Ovary (tissue), 3 donors: ENCODE measurements around the gene EIF3I.

Experiments
- POLR2A ChIP-seq: fragments of 450-650 bp; IDR thresholded peaks from one replicate; pipeline ENCODE4 v1.6.1; 2017; ENCODE audit warnings: antibody characterized with exemption, mild to moderate bottlenecking, moderate library complexity
- TF ChIP-seq, protein P1 (sequence below), 3 donors: fragments of 450-650 bp in 2 of 3; fragments of 200-600 bp in 1 of 3; IDR thresholded peaks; one replicate each; pipeline versions ENCODE4 v1.5.1 to v1.8.0; 2016 to 2022; ENCODE audit warnings: antibody characterized with exemption in 3 of 3, mild to moderate bottlenecking in 1 of 3
- donor health status: DM: no; HTN: no; CAD: no.

DNA sequence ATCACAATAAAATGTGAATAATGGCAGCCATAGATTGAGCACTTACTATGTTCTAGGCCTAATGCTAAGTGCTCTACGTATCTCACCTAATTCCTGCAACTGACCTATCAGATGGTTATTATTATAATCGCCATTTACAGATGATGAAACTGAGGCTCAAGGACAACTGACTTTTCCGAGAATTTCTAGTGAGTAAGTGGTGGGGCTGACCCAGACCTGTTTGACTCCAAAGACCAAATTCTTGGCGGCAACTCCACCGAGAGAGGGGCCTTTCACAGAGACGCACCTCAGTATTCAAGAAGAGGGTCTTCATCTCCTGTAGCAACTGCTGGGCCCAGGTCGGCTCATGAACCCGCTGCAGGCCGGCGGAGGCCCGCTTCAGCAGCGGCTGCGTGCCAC lies 627 bp upstream of the EIF3I start:
- no peak for TF ChIP-seq POLR2A
- TF ChIP-seq, protein P1, sequence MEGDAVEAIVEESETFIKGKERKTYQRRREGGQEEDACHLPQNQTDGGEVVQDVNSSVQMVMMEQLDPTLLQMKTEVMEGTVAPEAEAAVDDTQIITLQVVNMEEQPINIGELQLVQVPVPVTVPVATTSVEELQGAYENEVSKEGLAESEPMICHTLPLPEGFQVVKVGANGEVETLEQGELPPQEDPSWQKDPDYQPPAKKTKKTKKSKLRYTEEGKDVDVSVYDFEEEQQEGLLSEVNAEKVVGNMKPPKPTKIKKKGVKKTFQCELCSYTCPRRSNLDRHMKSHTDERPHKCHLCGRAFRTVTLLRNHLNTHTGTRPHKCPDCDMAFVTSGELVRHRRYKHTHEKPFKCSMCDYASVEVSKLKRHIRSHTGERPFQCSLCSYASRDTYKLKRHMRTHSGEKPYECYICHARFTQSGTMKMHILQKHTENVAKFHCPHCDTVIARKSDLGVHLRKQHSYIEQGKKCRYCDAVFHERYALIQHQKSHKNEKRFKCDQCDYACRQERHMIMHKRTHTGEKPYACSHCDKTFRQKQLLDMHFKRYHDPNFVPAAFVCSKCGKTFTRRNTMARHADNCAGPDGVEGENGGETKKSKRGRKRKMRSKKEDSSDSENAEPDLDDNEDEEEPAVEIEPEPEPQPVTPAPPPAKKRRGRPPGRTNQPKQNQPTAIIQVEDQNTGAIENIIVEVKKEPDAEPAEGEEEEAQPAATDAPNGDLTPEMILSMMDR (IDR thresholded peaks at IDR 0.05) = no peak
